Measurements from ENCODE around the gene DTL. TPM values are rescaled to one million over a fixed set of nuclear protein-coding genes. Genes with fewer than 3 reads are reported as not detected.

Gene DTL
- total RNA-seq, 3 donors from 2014 or later (not counting 1 experiment from before 2014, with no cell fraction given) = 1.1 to 4.0 (median 3.3) TPM

GRCh38 chr1:212035835-212036605, 472 bp downstream of the DTL start:
- peak overlapping the region; percentile 75 for H3K4me3 ChIP-seq (ENCODE audit: low read length)
- no peaks in the 10 kb centered on the region for H3K9me3 ChIP-seq (ENCODE audit: control insufficient read depth, insufficient read depth, low read length)
- no peaks in the 10 kb centered on the region for H3K9me3 Mint-ChIP-seq
- H3K4me3 Mint-ChIP-seq = peak overlapping the region; percentile 96
- intact Hi-C loops (cut with micrococcal nuclease) = loop anchor here (1.0 to 5.0 kb wide), 5 partner anchors 24 to 459 kb away; partner anchors contain the start of gene SLC30A1
- TF ChIP-seq CTCF (IDR thresholded peaks at IDR 0.05) = no peak
- no peaks in the 10 kb centered on the region for H3K27me3 Mint-ChIP-seq (ENCODE audit: low read depth in 2 of 2)
- H3K36me3 Mint-ChIP-seq = no peaks in the 10 kb centered on the region
- WGBS (ENCODE audit: insufficient coverage) = 0% methylated on average over 27 of the region's 32 CpGs
- H3K27ac ChIP-seq (ENCODE audit: low read length) = peak overlapping the region; percentile 65
- H3K27me3 ChIP-seq (ENCODE audit: control insufficient read depth, insufficient read depth, low read length) = no peaks in the 10 kb centered on the region
- H3K4me1 ChIP-seq (ENCODE audit: control insufficient read depth, insufficient read depth, low read length) = peaks cover 14% of the 10 kb centered on the region
- peak in 1 of 3 donors; percentile 3 for ATAC-seq
- peaks cover 39 to 55% of the 10 kb centered on the region in 2 donors for H3K4me1 Mint-ChIP-seq
- peak overlapping the region; percentile 94 to 98 for H3K27ac Mint-ChIP-seq
- DNase-seq = no peak
- no peaks in the 10 kb centered on the region for H3K36me3 ChIP-seq (ENCODE audit: control insufficient read depth, insufficient read depth, low read length)

GRCh38 chr1:212037900-212038299, 2.4 kb downstream of the DTL start:
- peaks cover 24 to 46% of the 10 kb centered on the region in 2 donors for H3K4me1 Mint-ChIP-seq

GRCh38 chr1:212039622-212040021, 4.1 kb downstream of the DTL start:
- DNase-seq (no peak), ATAC-seq (no peak)
- Histone ChIP-seq H3K27me3 (ENCODE audit: control insufficient read depth, insufficient read depth, low read length) (no peaks in the 10 kb centered on the region), H3K36me3 (ENCODE audit: control insufficient read depth, insufficient read depth, low read length) (no peaks in the 10 kb centered on the region), H3K9me3 (ENCODE audit: control insufficient read depth, insufficient read depth, low read length) (no peaks in the 10 kb centered on the region), H3K4me3 (ENCODE audit: low read length) (no peak overlapping the region), H3K27ac (ENCODE audit: low read length) (no peak overlapping the region), H3K4me1 (ENCODE audit: control insufficient read depth, insufficient read depth, low read length) (peaks cover 6% of the 10 kb centered on the region)
- peaks cover 17 to 35% of the 10 kb centered on the region in 2 donors for H3K4me1 Mint-ChIP-seq
- intact Hi-C loops (cut with micrococcal nuclease) = loop anchor here (5.0 kb wide), 1 partner anchor 462 kb away; the partner anchor contains the start of gene SLC30A1
- no peaks in the 10 kb centered on the region for H3K9me3 Mint-ChIP-seq
- 88% methylated on average over 1 of the region's 2 CpGs for WGBS (ENCODE audit: insufficient coverage)
- no peak overlapping the region for H3K4me3 Mint-ChIP-seq
- H3K27me3 Mint-ChIP-seq (ENCODE audit: low read depth in 2 of 2) = no peaks in the 10 kb centered on the region
- no peak for TF ChIP-seq CTCF (IDR thresholded peaks at IDR 0.05)
- H3K36me3 Mint-ChIP-seq = no peaks in the 10 kb centered on the region
- H3K27ac Mint-ChIP-seq = no peak overlapping the region

More at GRCh38 chr1:212037900-212038299, 2.4 kb downstream of the DTL start:
- Histone ChIP-seq H3K4me3 (ENCODE audit: low read length) (no peak overlapping the region), H3K4me1 (ENCODE audit: control insufficient read depth, insufficient read depth, low read length) (peaks cover 14% of the 10 kb centered on the region), H3K36me3 (ENCODE audit: control insufficient read depth, insufficient read depth, low read length) (no peaks in the 10 kb centered on the region), H3K27ac (ENCODE audit: low read length) (no peak overlapping the region), H3K27me3 (ENCODE audit: control insufficient read depth, insufficient read depth, low read length) (no peaks in the 10 kb centered on the region), H3K9me3 (ENCODE audit: control insufficient read depth, insufficient read depth, low read length) (no peaks in the 10 kb centered on the region)
- H3K36me3 Mint-ChIP-seq = no peaks in the 10 kb centered on the region
- H3K4me3 Mint-ChIP-seq = no peak overlapping the region
- H3K27me3 Mint-ChIP-seq (ENCODE audit: low read depth in 2 of 2) = no peaks in the 10 kb centered on the region
- H3K27ac Mint-ChIP-seq = no peak overlapping the region
- intact Hi-C loops (cut with micrococcal nuclease) = loop anchor here (5.0 kb wide), 1 partner anchor 461 kb away; the partner anchor contains the start of gene SLC30A1
- WGBS (ENCODE audit: insufficient coverage) = 79% methylated on average over 3 of the region's 3 CpGs
- DNase-seq = peak in 1 of 2 donors; percentile 25
- H3K9me3 Mint-ChIP-seq = no peaks in the 10 kb centered on the region
- TF ChIP-seq CTCF (IDR thresholded peaks at IDR 0.05) = no peak
- ATAC-seq = no peak
